NCI-H1048 (cell line): Measurements from ENCODE around the gene RBFOX2.

Source experiments
- DNase-seq: peaks from one replicate; lab custom pipeline; 2025; lab: John Stamatoyannopoulos, UW

RBFOX2 gene

GRCh38 chr22:35973388-35973787 is 55.2 kb downstream of the RBFOX2 start:
- DNase-seq, result no peak

DNA sequence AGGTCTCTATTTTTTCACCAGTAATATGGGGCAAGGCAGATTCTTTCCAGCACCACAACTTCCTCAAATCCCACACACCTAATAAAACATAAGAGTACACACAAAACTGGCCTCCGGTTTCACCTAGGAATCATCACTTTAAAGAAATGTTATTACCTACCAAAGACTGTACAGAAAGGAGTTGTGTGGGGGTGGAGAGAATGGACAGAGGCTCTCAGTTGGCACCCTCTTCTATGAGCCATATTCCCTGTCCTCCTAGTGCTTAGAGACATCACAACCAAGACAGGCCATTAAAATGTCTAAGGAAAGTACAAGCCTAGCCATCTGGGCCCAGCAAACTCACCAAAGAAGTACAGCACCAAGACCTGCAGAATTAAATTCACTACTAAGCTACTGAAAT is 56.1 kb downstream of the RBFOX2 start:
- DNase-seq, result no peak

DNA sequence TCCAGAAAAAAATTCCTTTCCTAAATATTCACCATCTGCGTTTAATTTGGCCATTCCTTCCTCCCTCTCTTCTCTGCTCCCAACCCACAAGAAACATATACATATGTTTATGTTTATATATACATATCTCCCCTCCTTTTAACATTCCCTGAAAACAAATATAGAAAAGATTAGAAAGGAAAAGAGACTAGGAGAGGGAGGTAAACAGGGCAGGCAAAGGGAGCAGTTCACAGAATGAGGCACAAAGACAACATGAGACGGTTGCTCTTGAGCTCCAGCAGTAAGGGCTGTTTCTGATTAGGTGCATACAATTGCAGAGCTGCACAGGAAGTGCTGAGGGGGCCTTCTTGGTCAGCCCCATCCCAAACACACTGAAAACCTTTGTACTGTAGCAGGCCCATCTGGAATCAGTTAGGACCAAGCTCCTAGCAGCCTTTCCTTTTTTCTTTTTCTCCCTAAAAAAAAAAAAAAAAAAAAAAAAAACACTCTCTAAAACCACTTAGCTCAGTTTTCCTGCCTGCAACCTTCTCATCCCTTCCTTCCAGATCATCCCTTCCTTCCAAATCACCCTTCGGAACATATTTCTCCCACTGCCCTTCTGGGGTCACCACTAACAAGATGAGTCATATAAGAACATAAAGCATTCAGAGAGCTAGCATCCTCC is 57.0 kb downstream of the RBFOX2 start:
- no peak for DNase-seq

GRCh38 chr22:35970616-35971455 is 57.8 kb downstream of the RBFOX2 start:
- DNase-seq, result no peak

DNA sequence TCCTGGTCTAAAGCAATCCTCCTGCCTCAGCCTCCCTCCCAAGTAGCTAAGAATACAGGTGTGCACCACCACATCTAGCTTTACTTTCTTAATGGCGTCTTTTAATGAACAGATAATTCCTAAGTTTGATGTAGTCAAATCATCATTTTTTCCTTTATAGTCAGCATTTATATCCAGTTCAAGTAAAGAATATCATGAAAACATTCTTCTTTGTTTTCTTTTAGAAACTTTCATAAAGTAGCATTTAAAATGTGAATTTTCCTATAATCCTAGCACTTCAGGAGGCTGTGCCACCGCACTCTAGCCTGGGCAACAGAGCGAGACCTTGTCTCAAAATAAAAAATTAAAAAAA is 61.6 kb downstream of the RBFOX2 start:
- DNase-seq, result no peak

GRCh38 chr22:35966314-35967045 is 62.1 kb downstream of the RBFOX2 start:
- no peak for DNase-seq

GRCh38 chr22:35963237-35963810 is 65.3 kb downstream of the RBFOX2 start:
- no peak for DNase-seq

GRCh38 chr22:35961480-35962295 is 66.9 kb downstream of the RBFOX2 start:
- no peak for DNase-seq

DNA sequence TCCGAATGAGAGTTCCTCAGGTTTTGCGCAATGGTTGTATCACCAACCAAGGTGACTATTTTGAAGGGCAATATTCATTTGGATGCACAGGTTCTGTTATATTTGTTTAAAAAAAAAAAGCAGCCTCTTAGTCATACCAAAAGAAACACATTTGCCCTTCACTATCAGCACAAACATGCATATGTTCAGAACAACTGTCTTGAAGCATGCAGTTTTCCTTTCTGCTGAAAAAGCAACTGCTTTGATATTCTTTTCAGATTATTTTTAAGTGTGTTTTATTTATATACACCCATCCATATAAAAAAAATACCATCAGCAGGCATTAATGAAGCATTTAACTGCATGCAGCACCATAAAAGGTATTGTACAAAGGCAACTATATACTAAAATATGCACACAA is 67.8 kb downstream of the RBFOX2 start:
- no peak for DNase-seq

GRCh38 chr22:35959121-35959800 is 69.4 kb downstream of the RBFOX2 start:
- no peak for DNase-seq

DNA sequence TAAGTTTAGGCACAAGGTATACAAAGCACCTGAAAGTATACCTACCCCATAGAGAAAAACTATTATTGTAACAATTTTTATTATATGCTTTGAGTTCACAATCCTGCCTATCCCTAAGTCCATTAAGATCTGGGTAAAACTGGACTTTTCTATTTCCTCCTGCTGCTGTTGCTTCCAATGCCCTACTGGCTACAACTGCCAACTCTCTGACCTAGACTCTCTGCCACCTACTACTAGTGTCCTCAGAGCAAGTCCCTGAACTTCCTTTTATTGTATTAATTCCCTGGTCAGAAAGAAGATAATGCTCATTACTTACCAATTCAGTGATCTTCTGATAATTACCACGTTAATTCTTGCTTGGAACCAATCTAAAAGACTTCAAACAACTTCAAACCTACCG is 70.3 kb downstream of the RBFOX2 start:
- DNase-seq, result no peak

- no peak for DNase-seq
Measured at GRCh38 chr22:35957589-35957988, 71.0 kb downstream of the RBFOX2 start.

GRCh38 chr22:35956850-35957249 is 71.8 kb downstream of the RBFOX2 start:
- no peak for DNase-seq

GRCh38 chr22:35955546-35955945 is 73.1 kb downstream of the RBFOX2 start:
- no peak for DNase-seq

GRCh38 chr22:35952576-35952975 is 76.0 kb downstream of the RBFOX2 start:
- no peak for DNase-seq

- DNase-seq, result no peak
Measured at GRCh38 chr22:35950262-35950661, 78.4 kb downstream of the RBFOX2 start.

- DNase-seq, result no peak
Measured at GRCh38 chr22:35949243-35949642, 79.4 kb downstream of the RBFOX2 start.

DNA sequence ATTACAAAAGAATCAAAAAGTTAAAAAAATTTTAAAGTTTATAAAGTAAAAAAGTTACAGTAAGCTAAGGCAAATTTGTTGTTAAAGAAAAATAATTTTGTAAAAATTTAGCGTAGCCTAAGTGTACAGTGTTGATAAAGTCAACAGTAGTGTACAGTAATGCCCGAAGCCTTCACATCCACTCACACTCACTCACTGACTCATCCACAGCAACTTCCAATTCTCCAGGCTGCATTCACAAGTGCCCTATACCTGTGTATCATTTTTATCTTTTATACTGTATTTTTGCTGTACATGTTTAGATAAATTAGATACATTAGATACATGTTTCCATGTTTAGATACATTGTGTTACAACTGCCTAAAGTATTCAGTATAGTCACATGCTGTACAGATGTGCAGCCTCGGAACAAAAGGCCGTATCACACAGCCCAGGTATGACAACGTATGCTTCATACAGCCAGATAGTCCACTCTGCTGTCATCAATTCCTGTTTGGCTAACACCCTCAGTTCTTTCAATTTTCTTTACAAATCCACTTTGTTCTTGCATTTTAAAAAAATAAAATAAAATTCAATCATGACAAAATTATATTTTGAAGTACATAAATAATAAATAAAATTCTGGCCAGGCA is 80.7 kb downstream of the RBFOX2 start:
- DNase-seq, result no peak

DNA sequence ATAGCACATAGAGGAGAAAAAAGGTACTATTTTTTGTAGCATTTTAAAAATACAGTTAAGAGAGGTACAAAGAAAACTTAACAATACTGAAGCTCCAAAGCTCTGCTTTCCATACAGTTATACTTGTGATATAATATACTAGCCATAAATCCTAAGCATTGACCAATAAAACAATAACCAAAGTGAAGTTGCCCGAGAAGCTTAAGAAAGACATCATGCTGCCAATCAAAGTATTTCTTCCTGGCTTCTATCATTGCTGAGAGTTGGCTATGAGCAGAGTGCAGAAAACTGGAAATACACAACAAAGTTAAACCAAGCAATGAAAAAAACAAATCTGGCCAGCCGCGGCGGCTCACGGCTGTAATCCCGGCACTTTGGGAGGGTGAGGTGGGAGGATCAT is 84.2 kb downstream of the RBFOX2 start:
- no peak for DNase-seq

DNA sequence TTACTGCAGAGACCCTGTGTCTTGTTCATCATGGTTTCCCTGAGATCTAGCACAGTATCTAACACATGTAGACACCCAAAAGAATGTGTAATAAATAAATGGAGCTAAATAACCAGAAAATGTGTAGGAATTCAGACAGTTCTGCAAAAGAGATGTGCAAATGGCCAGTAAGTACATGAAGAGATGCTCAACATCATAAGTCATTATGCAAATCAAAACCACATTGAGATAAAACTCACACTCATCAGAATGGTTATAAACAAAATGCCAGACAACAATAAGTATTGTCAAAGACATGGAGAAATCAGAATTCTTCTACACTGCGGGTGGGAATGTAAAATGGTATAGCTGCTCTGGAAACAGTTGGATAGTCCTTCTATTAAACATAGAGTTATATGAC is 88.5 kb downstream of the RBFOX2 start:
- no peak for DNase-seq

DNA sequence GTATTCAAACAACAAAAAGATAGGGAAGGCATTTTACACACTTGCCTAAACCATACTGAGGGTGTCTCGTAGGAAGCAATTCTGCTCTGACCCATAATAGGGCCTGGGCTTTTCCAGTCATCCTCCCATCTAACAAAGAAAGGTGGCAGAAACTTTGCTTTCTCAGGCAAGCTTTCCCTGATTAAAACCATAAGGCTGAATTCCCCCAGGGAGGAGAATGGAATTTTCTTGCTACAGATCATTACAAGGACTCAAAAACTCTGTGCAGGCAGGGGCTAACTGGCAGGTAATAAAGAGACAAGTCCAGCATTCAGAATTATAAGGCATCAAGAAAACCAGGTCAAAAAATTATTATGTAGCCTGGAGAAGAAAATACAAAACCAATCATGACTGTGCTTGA is 90.4 kb downstream of the RBFOX2 start:
- DNase-seq, result no peak
